Loucy (cell line): Measurements from ENCODE around the gene IPO9.

ENCODE experiments used
- H2AFZ ChIP-seq: fragments of 200-600 bp; sonication (generic); 2 replicates; pipeline ENCODE4 v1.6.0; 2016; ENCODE audit warnings: antibody characterized with exemption, mild to moderate bottlenecking, low read length, moderate library complexity
- H3F3A ChIP-seq: fragments of 200-600 bp; 2 replicates; pipeline ENCODE4 v1.6.0; 2016; ENCODE audit warnings: antibody characterized with exemption, low read depth, mild to moderate bottlenecking
- H3K27me3 ChIP-seq: fragments of 200-600 bp; sonication (generic); 2 replicates; pipeline ENCODE4 v1.6.1; 2014; ENCODE audit warnings: low read length, mild to moderate bottlenecking; ENCODE audit not compliant: insufficient read depth, poor library complexity, severe bottlenecking
- H3K36me3 ChIP-seq: fragments of 200-600 bp; sonication (generic); 2 replicates; pipeline ENCODE4 v1.6.1; 2016; ENCODE audit warnings: low read length; ENCODE audit not compliant: insufficient read depth
- H3K4me1 ChIP-seq: fragments of 200-600 bp; sonication (generic); 2 replicates; pipeline ENCODE4 v1.5.1; 2014; ENCODE audit warnings: low read length, mild to moderate bottlenecking; ENCODE audit not compliant: insufficient read depth, poor library complexity, severe bottlenecking
- H3K4me2 ChIP-seq: fragments of 200-600 bp; sonication (generic); 2 replicates; pipeline ENCODE4 v1.6.0; 2014; ENCODE audit warnings: antibody characterized with exemption, low read length, low read depth, mild to moderate bottlenecking; ENCODE audit not compliant: poor library complexity, severe bottlenecking
- H3K4me3 ChIP-seq: fragments of 200-600 bp; sonication (generic); 2 replicates; pipeline ENCODE4 v1.5.1; 2014; ENCODE audit warnings: low read length, mild to moderate bottlenecking, mixed read lengths; ENCODE audit not compliant: poor library complexity, severe bottlenecking
- H3K79me2 ChIP-seq: fragments of 200-600 bp; sonication (generic); 2 replicates; pipeline ENCODE4 v1.6.1; 2014; ENCODE audit warnings: low read length; ENCODE audit not compliant: insufficient read depth
- H3K9ac ChIP-seq: fragments of 200-600 bp; sonication (generic); 2 replicates; pipeline ENCODE4 v1.6.0; 2014; ENCODE audit warnings: mild to moderate bottlenecking, low read depth, low read length, moderate library complexity; ENCODE audit not compliant: poor library complexity, severe bottlenecking
- H3K9me2 ChIP-seq: fragments of 200-600 bp; sonication (generic); replicated peaks from 2 replicates; pipeline ENCODE4 v1.6.1; 2016; ENCODE audit warnings: low read depth, low read length, mixed read lengths
- H3K9me3 ChIP-seq: fragments of 200-600 bp; sonication (generic); 2 replicates; pipeline ENCODE4 v1.6.1; 2014; ENCODE audit warnings: mild to moderate bottlenecking, antibody characterized with exemption, low read length, low read depth; ENCODE audit not compliant: insufficient read depth
- H4K20me1 ChIP-seq: fragments of 200-600 bp; sonication (generic); 2 replicates; pipeline ENCODE4 v1.6.0; 2014; ENCODE audit warnings: antibody characterized with exemption, low read length, mild to moderate bottlenecking; ENCODE audit not compliant: insufficient read depth, poor library complexity, severe bottlenecking
- EZH2phosphoT487 ChIP-seq: fragments of 200-600 bp; IDR thresholded peaks from 2 replicates; pipeline ENCODE4 v1.6.1; 2018; ENCODE audit warnings: antibody characterized with exemption, mild to moderate bottlenecking, moderate library complexity, borderline replicate concordance
- TF ChIP-seq, protein P1 (sequence below): fragments of 200-600 bp; sonication (generic); conservative IDR thresholded peaks from 2 replicates; pipeline ENCODE4 v1.5.1; 2014; ENCODE audit warnings: mild to moderate bottlenecking, antibody characterized with exemption, low read length

The IPO9 gene

DNA sequence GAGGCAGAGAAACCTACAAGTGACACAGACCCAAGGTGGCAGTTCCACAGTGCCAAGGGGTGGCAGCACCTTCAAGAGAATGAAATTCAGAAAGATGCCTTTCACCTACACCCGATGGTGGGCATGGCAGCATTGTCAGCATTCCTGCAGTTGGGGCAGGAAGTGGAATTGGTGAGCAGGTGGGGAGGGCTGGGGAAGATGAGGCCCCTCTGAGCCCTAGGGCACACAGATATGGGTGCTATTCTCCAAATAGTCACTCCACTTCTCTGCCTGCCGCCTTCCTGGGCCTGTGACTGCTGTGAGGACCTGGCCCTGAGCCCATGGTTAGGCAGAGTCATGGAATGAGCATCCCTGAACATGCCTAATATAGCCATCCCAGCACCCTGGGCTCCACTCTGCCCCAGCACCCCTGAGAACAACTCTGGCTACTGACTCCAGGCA lies 68.0 kb downstream of the IPO9 start:
- H3K4me3 ChIP-seq = no peak overlapping the region
- peaks cover 13% of the 10 kb centered on the region for H3K4me1 ChIP-seq
- no peak overlapping the region for H2AFZ ChIP-seq
- no peak overlapping the region for H3K4me2 ChIP-seq
- no peaks in the 10 kb centered on the region for H4K20me1 ChIP-seq
- no peaks in the 10 kb centered on the region for H3K27me3 ChIP-seq
- no peaks in the 10 kb centered on the region for H3F3A ChIP-seq
- TF ChIP-seq, protein P1, sequence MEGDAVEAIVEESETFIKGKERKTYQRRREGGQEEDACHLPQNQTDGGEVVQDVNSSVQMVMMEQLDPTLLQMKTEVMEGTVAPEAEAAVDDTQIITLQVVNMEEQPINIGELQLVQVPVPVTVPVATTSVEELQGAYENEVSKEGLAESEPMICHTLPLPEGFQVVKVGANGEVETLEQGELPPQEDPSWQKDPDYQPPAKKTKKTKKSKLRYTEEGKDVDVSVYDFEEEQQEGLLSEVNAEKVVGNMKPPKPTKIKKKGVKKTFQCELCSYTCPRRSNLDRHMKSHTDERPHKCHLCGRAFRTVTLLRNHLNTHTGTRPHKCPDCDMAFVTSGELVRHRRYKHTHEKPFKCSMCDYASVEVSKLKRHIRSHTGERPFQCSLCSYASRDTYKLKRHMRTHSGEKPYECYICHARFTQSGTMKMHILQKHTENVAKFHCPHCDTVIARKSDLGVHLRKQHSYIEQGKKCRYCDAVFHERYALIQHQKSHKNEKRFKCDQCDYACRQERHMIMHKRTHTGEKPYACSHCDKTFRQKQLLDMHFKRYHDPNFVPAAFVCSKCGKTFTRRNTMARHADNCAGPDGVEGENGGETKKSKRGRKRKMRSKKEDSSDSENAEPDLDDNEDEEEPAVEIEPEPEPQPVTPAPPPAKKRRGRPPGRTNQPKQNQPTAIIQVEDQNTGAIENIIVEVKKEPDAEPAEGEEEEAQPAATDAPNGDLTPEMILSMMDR = peak; percentile 37
- TF ChIP-seq EZH2phosphoT487 = no peak
- H3K9me2 ChIP-seq = no peaks in the 10 kb centered on the region
- no peak overlapping the region for H3K9ac ChIP-seq
- H3K9me3 ChIP-seq = no peaks in the 10 kb centered on the region
- H3K79me2 ChIP-seq = no peaks in the 10 kb centered on the region
- no peaks in the 10 kb centered on the region for H3K36me3 ChIP-seq

DNA sequence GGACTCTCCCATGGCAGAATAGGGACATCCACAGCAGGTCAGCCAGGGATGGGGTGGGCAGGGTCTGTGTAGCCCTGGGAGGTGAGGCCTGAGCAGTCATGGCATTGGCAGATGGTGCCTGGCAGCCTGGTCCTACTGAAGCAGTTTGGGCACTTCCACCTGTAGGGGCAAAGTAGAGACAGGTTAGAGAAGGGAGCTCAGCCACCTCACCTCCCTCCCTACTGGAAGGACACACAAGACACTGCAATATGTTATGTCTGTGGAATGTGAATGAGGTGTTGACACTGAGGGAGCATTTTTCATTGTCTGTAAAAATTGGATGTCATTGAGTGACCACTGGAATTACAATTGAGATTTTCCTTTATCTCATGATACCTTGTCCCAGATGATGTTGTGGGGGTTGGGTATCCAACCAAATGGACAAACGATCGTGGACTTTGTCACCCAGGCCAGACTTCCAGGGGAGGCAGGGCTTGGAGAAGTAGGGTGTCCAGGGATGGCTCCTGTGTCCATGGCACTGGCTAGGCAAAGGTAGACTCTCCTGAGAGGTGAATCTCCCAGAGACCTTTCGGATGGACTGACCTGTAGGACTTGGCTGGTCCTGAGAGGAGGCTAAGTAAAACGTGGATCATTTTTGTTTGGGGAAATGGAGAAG lies 69.4 kb downstream of the IPO9 start:
- H3K9me2 ChIP-seq = no peaks in the 10 kb centered on the region
- no peak overlapping the region for H2AFZ ChIP-seq
- peaks cover 13% of the 10 kb centered on the region for H3K4me1 ChIP-seq
- no peaks in the 10 kb centered on the region for H3F3A ChIP-seq
- H3K9me3 ChIP-seq = no peaks in the 10 kb centered on the region
- H3K79me2 ChIP-seq = no peaks in the 10 kb centered on the region
- no peak overlapping the region for H3K4me3 ChIP-seq
- no peak overlapping the region for H3K4me2 ChIP-seq
- H3K27me3 ChIP-seq = no peaks in the 10 kb centered on the region
- H3K36me3 ChIP-seq = no peaks in the 10 kb centered on the region
- TF ChIP-seq EZH2phosphoT487 = no peak
- TF ChIP-seq, protein P1 = no peak
- no peaks in the 10 kb centered on the region for H4K20me1 ChIP-seq
- no peak overlapping the region for H3K9ac ChIP-seq

DNA sequence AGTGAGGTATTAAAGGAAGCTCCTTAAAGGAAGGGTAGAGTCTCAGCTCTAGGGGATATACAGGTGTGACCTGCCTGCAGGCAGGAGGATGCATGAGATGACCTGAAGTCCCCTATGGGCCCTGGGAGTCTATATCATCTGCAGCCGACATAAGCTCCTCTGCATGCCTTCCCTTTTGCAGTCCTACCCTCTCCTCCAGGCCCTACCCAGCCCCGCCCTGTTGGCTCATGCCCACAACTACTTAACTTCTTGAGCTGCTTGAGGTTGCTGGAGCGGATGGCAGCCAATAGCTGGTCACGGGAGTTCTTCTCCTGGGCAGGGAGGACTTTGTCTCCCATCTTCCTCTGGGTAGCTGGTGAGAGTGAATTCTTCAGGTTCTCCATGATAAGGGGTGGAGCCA lies 70.0 kb downstream of the IPO9 start:
- TF ChIP-seq, protein P1 = no peak
- no peak for TF ChIP-seq EZH2phosphoT487
- H3K4me2 ChIP-seq = no peak overlapping the region
- no peaks in the 10 kb centered on the region for H3K36me3 ChIP-seq
- H3K27me3 ChIP-seq = no peaks in the 10 kb centered on the region
- no peaks in the 10 kb centered on the region for H3K9me2 ChIP-seq
- H2AFZ ChIP-seq = no peak overlapping the region
- peaks cover 13% of the 10 kb centered on the region for H3K4me1 ChIP-seq
- no peaks in the 10 kb centered on the region for H3K9me3 ChIP-seq
- no peaks in the 10 kb centered on the region for H3F3A ChIP-seq
- H3K4me3 ChIP-seq = no peak overlapping the region
- H3K79me2 ChIP-seq = no peaks in the 10 kb centered on the region
- no peaks in the 10 kb centered on the region for H4K20me1 ChIP-seq
- H3K9ac ChIP-seq = no peak overlapping the region
